Measurements from ENCODE around the gene BRIP1.

DNA sequence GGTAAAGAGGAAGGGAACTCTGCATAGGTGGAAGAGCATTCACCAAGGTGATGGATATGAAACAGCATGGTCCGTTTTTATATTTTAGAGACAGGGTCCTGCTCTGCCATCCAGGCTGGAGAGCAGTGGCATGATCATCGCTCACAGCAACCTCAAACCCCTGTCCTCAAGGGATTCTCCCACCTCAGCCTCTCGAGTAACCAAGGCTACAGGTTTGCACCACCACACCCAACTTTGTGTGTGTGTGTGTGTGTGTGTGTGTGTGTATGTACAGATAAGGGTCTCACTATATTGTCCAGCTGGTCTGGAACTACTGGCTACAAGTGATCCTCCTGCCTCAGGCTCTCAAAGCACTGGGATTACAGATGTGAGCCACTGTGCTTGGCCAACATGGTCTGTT, 194.8 kb downstream of the BRIP1 start:
- TF ChIP-seq, protein P1, sequence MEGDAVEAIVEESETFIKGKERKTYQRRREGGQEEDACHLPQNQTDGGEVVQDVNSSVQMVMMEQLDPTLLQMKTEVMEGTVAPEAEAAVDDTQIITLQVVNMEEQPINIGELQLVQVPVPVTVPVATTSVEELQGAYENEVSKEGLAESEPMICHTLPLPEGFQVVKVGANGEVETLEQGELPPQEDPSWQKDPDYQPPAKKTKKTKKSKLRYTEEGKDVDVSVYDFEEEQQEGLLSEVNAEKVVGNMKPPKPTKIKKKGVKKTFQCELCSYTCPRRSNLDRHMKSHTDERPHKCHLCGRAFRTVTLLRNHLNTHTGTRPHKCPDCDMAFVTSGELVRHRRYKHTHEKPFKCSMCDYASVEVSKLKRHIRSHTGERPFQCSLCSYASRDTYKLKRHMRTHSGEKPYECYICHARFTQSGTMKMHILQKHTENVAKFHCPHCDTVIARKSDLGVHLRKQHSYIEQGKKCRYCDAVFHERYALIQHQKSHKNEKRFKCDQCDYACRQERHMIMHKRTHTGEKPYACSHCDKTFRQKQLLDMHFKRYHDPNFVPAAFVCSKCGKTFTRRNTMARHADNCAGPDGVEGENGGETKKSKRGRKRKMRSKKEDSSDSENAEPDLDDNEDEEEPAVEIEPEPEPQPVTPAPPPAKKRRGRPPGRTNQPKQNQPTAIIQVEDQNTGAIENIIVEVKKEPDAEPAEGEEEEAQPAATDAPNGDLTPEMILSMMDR (IDR thresholded peaks at IDR 0.05; ENCODE audit: insufficient read depth, low read depth, low read length) = no peak
- TF ChIP-seq EZH2 (IDR thresholded peaks at IDR 0.05; ENCODE audit: insufficient read depth, low read length) = no peak
